Bronchial epithelial cell (primary cell): ENCODE data around the gene STOM. TPM values are rescaled to one million over a fixed set of nuclear protein-coding genes. Genes with fewer than 3 reads are reported as not detected.
A peak's percentile ranks its signal among the peaks of the same experiment; 100 is the strongest.
"Not testable (repeated sequence)": the region's sequence is repeated elsewhere in the genome, so short reads cannot be mapped to it uniquely, and the experiment has no call there.

Experiments used
- DNase-seq: peaks from one replicate; pipeline ENCODE4 v3.0.0-alpha.2; 2010; ENCODE audit warnings: low read depth
- FAIRE-seq: peaks from 2 replicates; lab custom pipeline; 2011; peaks lifted over from hg19 to GRCh38; lab: Jason Lieb, UNC
- H3K27me3 ChIP-seq: 2 replicates; pipeline ENCODE4 v1.5.1; 2011; ENCODE audit warnings: low read length; ENCODE audit not compliant: control insufficient read depth, insufficient read depth
- H3K36me3 ChIP-seq: 2 replicates; pipeline ENCODE4 v1.5.1; 2011; ENCODE audit warnings: low read length; ENCODE audit not compliant: control insufficient read depth, insufficient read depth
- H3K4me3 ChIP-seq: 2 replicates; pipeline ENCODE4 v1.5.1; 2011; ENCODE audit warnings: mild to moderate bottlenecking, low read depth, low read length, control low read depth
- total RNA-seq: library from RNA; depleted of rRNA; stranded (reverse); fragments of >200 nt; gene quantifications from 2 replicates; pipeline ENCODE4 v1.2.1, GENCODE V29; 2014
- TF ChIP-seq, protein P1 (sequence below): IDR thresholded peaks from 2 replicates; pipeline ENCODE4 v1.5.1; 2011; ENCODE audit warnings: mild to moderate bottlenecking, moderate library complexity, low read length, control low read depth, inconsistent platforms; ENCODE audit not compliant: insufficient read depth, severe bottlenecking

STOM gene
- total RNA-seq, 1 donor from 2014 or later = 356 TPM

DNA sequence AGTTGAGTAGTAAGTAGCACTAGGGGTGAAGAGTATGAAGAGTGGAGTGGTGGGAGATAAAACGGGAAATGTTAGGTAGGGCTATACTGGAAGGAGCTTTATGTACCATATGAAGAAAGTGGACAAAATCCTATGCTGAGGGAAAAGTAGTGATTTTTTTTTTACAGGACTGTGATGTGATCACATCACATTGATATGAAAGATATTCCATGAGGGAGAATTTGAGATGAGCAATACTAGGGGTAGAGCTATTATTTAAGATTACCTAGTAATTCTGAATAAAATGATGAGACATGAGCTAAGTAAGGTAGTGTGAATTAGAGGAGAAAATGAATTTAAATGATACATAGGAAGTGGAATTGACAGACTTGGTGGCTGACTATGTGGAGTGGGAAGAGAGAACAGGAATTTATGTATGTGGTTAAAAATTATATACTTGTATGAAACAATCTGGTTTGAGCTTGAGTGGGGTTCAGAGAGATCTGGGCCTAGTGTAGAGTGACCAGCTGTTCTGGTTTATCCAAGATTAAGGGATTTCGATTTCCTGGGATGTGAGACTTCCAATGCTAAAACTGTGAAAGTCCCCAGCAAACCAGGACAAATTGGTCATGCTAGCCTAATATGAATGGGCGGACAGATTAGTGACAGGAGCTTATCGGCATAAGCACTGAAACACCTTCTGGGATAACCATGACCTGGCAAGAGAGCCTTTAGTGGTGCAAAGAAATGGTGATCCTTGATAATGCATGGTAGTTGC, 29.3 kb upstream of the STOM start:
- Histone ChIP-seq H3K4me3 (no peak overlapping the region), H3K27me3 (no peaks in the 10 kb centered on the region), H3K36me3 (no peaks in the 10 kb centered on the region)
- FAIRE-seq (no peak), DNase-seq (peak; percentile 41)
- TF ChIP-seq, protein P1, sequence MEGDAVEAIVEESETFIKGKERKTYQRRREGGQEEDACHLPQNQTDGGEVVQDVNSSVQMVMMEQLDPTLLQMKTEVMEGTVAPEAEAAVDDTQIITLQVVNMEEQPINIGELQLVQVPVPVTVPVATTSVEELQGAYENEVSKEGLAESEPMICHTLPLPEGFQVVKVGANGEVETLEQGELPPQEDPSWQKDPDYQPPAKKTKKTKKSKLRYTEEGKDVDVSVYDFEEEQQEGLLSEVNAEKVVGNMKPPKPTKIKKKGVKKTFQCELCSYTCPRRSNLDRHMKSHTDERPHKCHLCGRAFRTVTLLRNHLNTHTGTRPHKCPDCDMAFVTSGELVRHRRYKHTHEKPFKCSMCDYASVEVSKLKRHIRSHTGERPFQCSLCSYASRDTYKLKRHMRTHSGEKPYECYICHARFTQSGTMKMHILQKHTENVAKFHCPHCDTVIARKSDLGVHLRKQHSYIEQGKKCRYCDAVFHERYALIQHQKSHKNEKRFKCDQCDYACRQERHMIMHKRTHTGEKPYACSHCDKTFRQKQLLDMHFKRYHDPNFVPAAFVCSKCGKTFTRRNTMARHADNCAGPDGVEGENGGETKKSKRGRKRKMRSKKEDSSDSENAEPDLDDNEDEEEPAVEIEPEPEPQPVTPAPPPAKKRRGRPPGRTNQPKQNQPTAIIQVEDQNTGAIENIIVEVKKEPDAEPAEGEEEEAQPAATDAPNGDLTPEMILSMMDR = no peak

DNA sequence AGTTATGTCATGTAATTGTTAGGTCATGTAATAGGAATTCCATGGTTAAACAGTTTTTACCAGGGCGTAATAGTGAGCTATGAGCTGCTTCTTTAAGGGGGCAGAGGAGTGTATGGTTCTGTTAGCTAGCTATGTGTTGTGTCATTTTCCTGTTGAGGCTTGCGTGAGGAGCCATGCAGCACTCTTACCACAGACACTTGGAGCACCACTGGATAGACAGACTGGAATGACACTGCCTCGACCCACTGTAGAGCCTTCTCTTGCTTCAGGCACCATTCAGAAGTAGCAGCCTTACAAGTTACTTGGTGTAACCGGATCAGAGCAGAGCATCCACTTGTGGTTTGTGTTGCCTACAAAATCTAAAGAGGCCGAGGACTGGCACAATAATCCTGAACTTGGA, 28.3 kb upstream of the STOM start:
- H3K27me3 ChIP-seq = no peaks in the 10 kb centered on the region
- peak; percentile 100 for DNase-seq
- H3K4me3 ChIP-seq = no peak overlapping the region
- TF ChIP-seq, protein P1 = no peak
- H3K36me3 ChIP-seq = no peaks in the 10 kb centered on the region
- peak; percentile 97 for FAIRE-seq

DNA sequence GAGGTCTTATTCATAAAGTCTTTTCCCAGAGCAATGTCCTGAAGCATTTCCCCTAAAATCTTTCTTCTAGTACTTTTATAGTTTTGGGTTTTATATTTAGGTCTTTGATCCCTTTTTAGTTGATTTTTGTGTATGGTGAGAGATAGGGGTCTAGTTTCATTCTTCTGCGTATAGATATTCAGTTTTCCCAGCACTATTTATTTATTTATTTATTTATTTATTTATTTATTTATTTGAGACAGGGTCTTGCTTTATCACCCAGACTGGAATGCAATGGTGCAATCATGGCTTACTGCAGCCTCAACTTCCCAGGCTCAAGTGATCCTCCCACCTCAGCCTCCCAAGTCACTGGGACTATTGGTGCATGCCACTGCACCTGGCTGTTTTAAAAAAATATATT, 27.2 kb upstream of the STOM start:
- not testable (repeated sequence) for H3K4me3 ChIP-seq, H3K36me3 ChIP-seq, H3K27me3 ChIP-seq, DNase-seq, FAIRE-seq

DNA sequence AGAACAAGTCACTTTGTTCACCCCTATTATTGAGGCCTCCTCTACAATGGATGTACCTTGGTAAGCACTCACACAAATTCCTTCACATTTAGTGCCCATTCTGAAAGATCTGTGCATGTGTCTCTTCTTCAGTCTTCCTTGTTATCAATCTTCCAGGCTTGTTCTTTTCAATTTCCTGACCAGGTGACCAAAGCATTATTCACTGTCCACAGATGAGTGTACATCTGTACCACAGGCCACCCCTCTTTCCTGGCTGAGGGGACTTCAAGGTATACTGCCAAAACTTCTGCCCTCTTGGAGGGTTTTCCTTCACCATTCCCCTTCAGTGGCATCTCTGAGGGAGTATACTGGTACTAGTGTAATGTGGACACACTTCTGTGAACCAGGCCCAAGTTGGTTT, 25.5 kb upstream of the STOM start:
- DNase-seq = peak; percentile 55
- no peak for FAIRE-seq
- Histone ChIP-seq H3K27me3 (no peaks in the 10 kb centered on the region), H3K4me3 (no peak overlapping the region), H3K36me3 (no peaks in the 10 kb centered on the region)
- TF ChIP-seq, protein P1 = no peak

DNA sequence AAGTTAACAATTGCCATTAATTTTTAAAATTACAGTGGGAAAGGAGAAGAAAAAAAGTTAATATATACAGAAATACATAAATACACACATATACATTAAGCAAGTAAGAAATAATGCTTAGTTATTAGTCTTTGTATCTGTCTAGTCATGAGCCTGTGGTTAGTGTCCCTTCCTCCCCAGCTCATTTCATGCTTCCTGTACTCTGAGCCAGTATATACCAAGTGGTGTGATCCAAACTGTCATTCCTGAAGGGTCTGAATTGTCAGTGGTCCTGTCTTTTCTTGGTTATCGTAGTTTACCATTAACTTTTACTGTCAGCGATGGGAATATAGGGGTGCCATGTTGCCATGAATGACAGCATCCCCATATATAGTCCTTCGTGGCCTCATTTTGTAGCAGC, 24.2 kb upstream of the STOM start:
- TF ChIP-seq, protein P1 = no peak
- no peaks in the 10 kb centered on the region for H3K27me3 ChIP-seq
- FAIRE-seq (no peak), DNase-seq (peak; percentile 43)
- H3K36me3 ChIP-seq = no peaks in the 10 kb centered on the region
- H3K4me3 ChIP-seq = no peak overlapping the region

DNA sequence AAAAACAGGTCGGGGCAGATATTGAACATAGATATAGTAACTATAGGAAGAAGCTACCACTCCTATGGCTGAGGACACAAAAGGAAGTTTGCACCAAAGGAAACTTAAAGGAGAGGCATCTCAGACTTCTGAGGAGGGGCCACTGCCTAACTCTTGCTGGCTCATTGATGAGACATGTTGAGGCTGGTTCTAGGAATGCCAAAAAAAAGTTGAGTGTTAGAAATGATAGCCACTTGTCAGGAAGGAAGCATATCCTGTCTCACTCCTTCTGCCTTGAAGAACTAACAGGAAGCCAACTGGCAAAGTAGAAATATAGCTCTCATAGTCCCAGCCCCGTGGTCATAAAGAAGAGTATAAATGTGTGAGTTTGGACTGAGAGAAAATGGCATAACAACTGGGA, 23.3 kb upstream of the STOM start:
- no peak overlapping the region for H3K4me3 ChIP-seq
- H3K27me3 ChIP-seq = no peaks in the 10 kb centered on the region
- TF ChIP-seq, protein P1 = no peak
- no peaks in the 10 kb centered on the region for H3K36me3 ChIP-seq
- DNase-seq = peak; percentile 94
- FAIRE-seq = no peak
